Osteoblast (primary cell): ENCODE measurements around the gene WBP1. TPM values are rescaled to one million over a fixed set of nuclear protein-coding genes. Genes with fewer than 3 reads are reported as not detected.
A peak's percentile ranks its signal among the peaks of the same experiment; 100 is the strongest.
"Not testable (repeated sequence)": the region's sequence is repeated elsewhere in the genome, so short reads cannot be mapped to it uniquely, and the experiment has no call there.

Source experiments
- DNase-seq: peaks from one replicate; pipeline ENCODE4 v3.0.0; 2011; ENCODE audit warnings: low spot score, mixed read lengths; ENCODE audit not compliant: insufficient read length; ENCODE audit errors: missing footprints
- H2AFZ ChIP-seq: 2 replicates; pipeline ENCODE4 v1.6.0; 2011; ENCODE audit warnings: mild to moderate bottlenecking, low read length
- H3K27ac ChIP-seq: 2 replicates; pipeline ENCODE4 v1.5.1; 2011; ENCODE audit warnings: mild to moderate bottlenecking, low read depth, low read length, moderate library complexity
- H3K27me3 ChIP-seq: 2 replicates; pipeline ENCODE4 v1.6.0; 2012; ENCODE audit warnings: mild to moderate bottlenecking, control low read depth, inconsistent platforms, low read length, moderate library complexity; ENCODE audit not compliant: insufficient read depth
- H3K36me3 ChIP-seq: 2 replicates; pipeline ENCODE4 v1.5.1; 2011; ENCODE audit warnings: mild to moderate bottlenecking, low read length, control low read depth, moderate library complexity; ENCODE audit not compliant: insufficient read depth
- H3K4me1 ChIP-seq: 2 replicates; pipeline ENCODE4 v1.5.1; 2011; ENCODE audit warnings: mild to moderate bottlenecking, low read length, control low read depth, moderate library complexity; ENCODE audit not compliant: insufficient read depth
- H3K4me2 ChIP-seq: 2 replicates; pipeline ENCODE4 v1.6.0; 2011; ENCODE audit warnings: mild to moderate bottlenecking, low read length; ENCODE audit not compliant: insufficient read depth
- H3K4me3 ChIP-seq: fragments of 200-600 bp; sonication (generic); 3 replicates; pipeline ENCODE4 v1.5.1; 2012; ENCODE audit warnings: mild to moderate bottlenecking, low read length, inconsistent platforms; ENCODE audit not compliant: insufficient read depth
- H3K79me2 ChIP-seq: 2 replicates; pipeline ENCODE4 v1.6.0; 2012; ENCODE audit warnings: mild to moderate bottlenecking, low read length, control low read depth, inconsistent platforms; ENCODE audit not compliant: insufficient read depth
- H3K9me3 ChIP-seq: 2 replicates; pipeline ENCODE4 v1.5.1; 2011; ENCODE audit warnings: low read depth, low read length, control low read depth
- H4K20me1 ChIP-seq: 2 replicates; pipeline ENCODE4 v1.6.0; 2012; ENCODE audit warnings: mild to moderate bottlenecking, low read length, control low read depth; ENCODE audit not compliant: insufficient read depth
- total RNA-seq: library from RNA; depleted of rRNA; stranded (reverse); fragments of >200 nt; gene quantifications from 2 replicates; pipeline ENCODE4 v1.2.3, GENCODE V29; 2012
- TF ChIP-seq, protein P1 (sequence below): IDR thresholded peaks from 2 replicates; pipeline ENCODE4 v1.5.1; 2011; ENCODE audit warnings: mild to moderate bottlenecking, low read depth, low read length, moderate library complexity; ENCODE audit errors: extremely low read depth

WBP1 gene
- total RNA-seq, 1 donor: 35.5 TPM

GRCh38 chr2:74417763-74418162, 40.5 kb upstream of the WBP1 start:
- TF ChIP-seq, protein P1, sequence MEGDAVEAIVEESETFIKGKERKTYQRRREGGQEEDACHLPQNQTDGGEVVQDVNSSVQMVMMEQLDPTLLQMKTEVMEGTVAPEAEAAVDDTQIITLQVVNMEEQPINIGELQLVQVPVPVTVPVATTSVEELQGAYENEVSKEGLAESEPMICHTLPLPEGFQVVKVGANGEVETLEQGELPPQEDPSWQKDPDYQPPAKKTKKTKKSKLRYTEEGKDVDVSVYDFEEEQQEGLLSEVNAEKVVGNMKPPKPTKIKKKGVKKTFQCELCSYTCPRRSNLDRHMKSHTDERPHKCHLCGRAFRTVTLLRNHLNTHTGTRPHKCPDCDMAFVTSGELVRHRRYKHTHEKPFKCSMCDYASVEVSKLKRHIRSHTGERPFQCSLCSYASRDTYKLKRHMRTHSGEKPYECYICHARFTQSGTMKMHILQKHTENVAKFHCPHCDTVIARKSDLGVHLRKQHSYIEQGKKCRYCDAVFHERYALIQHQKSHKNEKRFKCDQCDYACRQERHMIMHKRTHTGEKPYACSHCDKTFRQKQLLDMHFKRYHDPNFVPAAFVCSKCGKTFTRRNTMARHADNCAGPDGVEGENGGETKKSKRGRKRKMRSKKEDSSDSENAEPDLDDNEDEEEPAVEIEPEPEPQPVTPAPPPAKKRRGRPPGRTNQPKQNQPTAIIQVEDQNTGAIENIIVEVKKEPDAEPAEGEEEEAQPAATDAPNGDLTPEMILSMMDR: no peak
- peak; percentile 59 for DNase-seq
- peaks cover 19% of the 10 kb centered on the region for H3K4me1 ChIP-seq
- H3K4me3 ChIP-seq: no peak overlapping the region
- no peaks in the 10 kb centered on the region for H3K79me2 ChIP-seq
- no peaks in the 10 kb centered on the region for H3K27me3 ChIP-seq
- no peak overlapping the region for H3K4me2 ChIP-seq
- no peak overlapping the region for H2AFZ ChIP-seq
- H3K36me3 ChIP-seq: no peaks in the 10 kb centered on the region
- no peaks in the 10 kb centered on the region for H3K9me3 ChIP-seq
- no peaks in the 10 kb centered on the region for H4K20me1 ChIP-seq
- H3K27ac ChIP-seq: no peak overlapping the region

- H3K4me1 ChIP-seq: peaks cover 19% of the 10 kb centered on the region
- H4K20me1 ChIP-seq: no peaks in the 10 kb centered on the region
- no peak overlapping the region for H3K4me2 ChIP-seq
- no peaks in the 10 kb centered on the region for H3K27me3 ChIP-seq
- no peaks in the 10 kb centered on the region for H3K79me2 ChIP-seq
- no peak overlapping the region for H3K27ac ChIP-seq
- H3K9me3 ChIP-seq: no peaks in the 10 kb centered on the region
- TF ChIP-seq, protein P1: no peak
- no peaks in the 10 kb centered on the region for H3K36me3 ChIP-seq
- H2AFZ ChIP-seq: no peak overlapping the region
- DNase-seq: peak; percentile 39
- no peak overlapping the region for H3K4me3 ChIP-seq
These were observed 39.9 kb upstream of the WBP1 start for GRCh38 chr2:74418312-74418711.

- Histone ChIP-seq H3K36me3 (no peaks in the 10 kb centered on the region), H4K20me1 (no peaks in the 10 kb centered on the region), H2AFZ (no peak overlapping the region), H3K79me2 (no peaks in the 10 kb centered on the region), H3K4me3 (no peak overlapping the region), H3K9me3 (no peaks in the 10 kb centered on the region), H3K4me1 (peaks cover 15% of the 10 kb centered on the region), H3K27me3 (no peaks in the 10 kb centered on the region), H3K4me2 (no peak overlapping the region), H3K27ac (no peak overlapping the region)
- TF ChIP-seq, protein P1: no peak
- peak; percentile 77 for DNase-seq
These were observed 38.9 kb upstream of the WBP1 start for GRCh38 chr2:74419345-74419744.

DNA sequence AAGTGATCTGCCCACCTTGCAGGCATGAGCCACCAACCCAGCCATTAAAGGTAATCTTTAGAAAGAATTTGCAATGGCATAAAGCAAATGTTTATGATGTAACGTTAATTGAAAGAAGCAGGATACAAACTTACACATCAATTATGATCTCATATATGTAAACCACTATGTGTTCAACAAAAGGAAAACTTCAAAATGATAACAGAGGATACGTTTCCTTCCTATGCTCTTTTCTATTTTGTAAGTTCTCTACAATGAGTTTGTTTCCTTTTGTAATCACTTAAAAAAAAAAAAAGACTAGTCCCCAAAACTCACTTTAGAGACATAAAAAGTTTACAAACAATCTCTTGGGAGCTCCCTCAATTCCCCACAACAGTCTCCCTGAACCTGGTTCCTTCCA, 38.2 kb upstream of the WBP1 start:
- Histone ChIP-seq H3K27me3 (no peaks in the 10 kb centered on the region), H3K79me2 (no peaks in the 10 kb centered on the region), H3K4me1 (peaks cover 15% of the 10 kb centered on the region), H3K36me3 (peaks cover under 1% of the 10 kb centered on the region), H3K4me3 (no peak overlapping the region), H2AFZ (no peak overlapping the region), H3K9me3 (no peaks in the 10 kb centered on the region), H3K4me2 (no peak overlapping the region), H3K27ac (no peak overlapping the region), H4K20me1 (no peaks in the 10 kb centered on the region)
- TF ChIP-seq, protein P1: no peak
- no peak for DNase-seq

GRCh38 chr2:74420443-74421103, 37.7 kb upstream of the WBP1 start:
- not testable (repeated sequence) for H4K20me1 ChIP-seq, H3K27me3 ChIP-seq, H3K79me2 ChIP-seq, H3K9me3 ChIP-seq, H3K36me3 ChIP-seq, H2AFZ ChIP-seq
- peak overlapping the region; percentile 99 for H3K4me2 ChIP-seq
- H3K27ac ChIP-seq: peak overlapping the region; percentile 65
- peak; percentile 8 for DNase-seq
- H3K4me1 ChIP-seq: peaks cover 13% of the 10 kb centered on the region
- peak overlapping the region; percentile 93 for H3K4me3 ChIP-seq
